ENCODE data around the gene MGP. TPM values are rescaled to one million over a fixed set of nuclear protein-coding genes. Genes with fewer than 3 reads are reported as not detected.

Gene MGP
- polyA plus RNA-seq, 1 donor from 2014 or later = 0.90 TPM

- Histone ChIP-seq H2AFZ (ENCODE audit: low read depth, low read length) (no peak overlapping the region), H3K36me3 (ENCODE audit: insufficient read depth, low read length) (no peaks in the 10 kb centered on the region), H3K79me2 (replicated peaks; ENCODE audit: insufficient read depth, low read length) (no peaks in the 10 kb centered on the region), H3K27ac (ENCODE audit: low read length) (no peak overlapping the region), H3F3A (ENCODE audit: insufficient read depth, low read length, poor library complexity, severe bottlenecking) (no peaks in the 10 kb centered on the region), H3K9me2 (ENCODE audit: insufficient read depth, low read length) (no peaks in the 10 kb centered on the region), H3K4me3 (ENCODE audit: low read length) (no peak overlapping the region), H3K4me2 (ENCODE audit: low read length) (no peak overlapping the region), H3K9me3 (ENCODE audit: low read length) (no peaks in the 10 kb centered on the region), H3K27me3 (ENCODE audit: insufficient read depth, low read depth, low read length) (no peaks in the 10 kb centered on the region), H3K9ac (ENCODE audit: low read length) (no peak overlapping the region), H4K20me1 (ENCODE audit: insufficient read depth) (no peaks in the 10 kb centered on the region)
- TF ChIP-seq RAD21 (conservative IDR thresholded peaks at IDR 0.05) = no peak
- no peak for TF ChIP-seq MXI1 (conservative IDR thresholded peaks at IDR 0.05; ENCODE audit: poor library complexity, severe bottlenecking)
- no peak for TF ChIP-seq TAF1 (IDR thresholded peaks at IDR 0.05; ENCODE audit: low read depth)
- no peak for TF ChIP-seq REST (IDR thresholded peaks at IDR 0.05; ENCODE audit: borderline replicate concordance)
- TF ChIP-seq CTCF (IDR thresholded peaks at IDR 0.05; ENCODE audit: poor library complexity, severe bottlenecking) = no peak
- no peak for TF ChIP-seq EP300 (conservative IDR thresholded peaks at IDR 0.05; ENCODE audit: poor library complexity, severe bottlenecking)
- TF ChIP-seq SMC3 (conservative IDR thresholded peaks at IDR 0.05; ENCODE audit: poor library complexity) = no peak
- TF ChIP-seq POLR2AphosphoS5 (IDR thresholded peaks at IDR 0.05) = no peak
- no peak for TF ChIP-seq EZH2 (IDR thresholded peaks at IDR 0.05; ENCODE audit: borderline replicate concordance, insufficient read depth, low read length, poor library complexity, severe bottlenecking)
Observed at GRCh38 chr12:14884458-14884878, 1.2 kb downstream of the MGP start.

- Histone ChIP-seq H3K36me3 (ENCODE audit: insufficient read depth, low read length) (no peaks in the 10 kb centered on the region), H3F3A (ENCODE audit: insufficient read depth, low read length, poor library complexity, severe bottlenecking) (no peaks in the 10 kb centered on the region), H3K4me3 (ENCODE audit: low read length) (no peak overlapping the region), H3K27ac (ENCODE audit: low read length) (no peak overlapping the region), H2AFZ (ENCODE audit: low read depth, low read length) (no peak overlapping the region), H3K4me2 (ENCODE audit: low read length) (no peak overlapping the region), H3K27me3 (ENCODE audit: insufficient read depth, low read depth, low read length) (no peaks in the 10 kb centered on the region), H3K9me3 (ENCODE audit: low read length) (no peaks in the 10 kb centered on the region), H3K9me2 (ENCODE audit: insufficient read depth, low read length) (no peaks in the 10 kb centered on the region), H3K79me2 (replicated peaks; ENCODE audit: insufficient read depth, low read length) (no peaks in the 10 kb centered on the region), H3K9ac (ENCODE audit: low read length) (no peak overlapping the region), H4K20me1 (ENCODE audit: insufficient read depth) (no peaks in the 10 kb centered on the region)
- TF ChIP-seq CTCF (IDR thresholded peaks at IDR 0.05; ENCODE audit: poor library complexity, severe bottlenecking) (no peak), RAD21 (conservative IDR thresholded peaks at IDR 0.05) (no peak), POLR2AphosphoS5 (IDR thresholded peaks at IDR 0.05) (no peak), TAF1 (IDR thresholded peaks at IDR 0.05; ENCODE audit: low read depth) (no peak), MXI1 (conservative IDR thresholded peaks at IDR 0.05; ENCODE audit: poor library complexity, severe bottlenecking) (no peak), SMC3 (conservative IDR thresholded peaks at IDR 0.05; ENCODE audit: poor library complexity) (no peak), EP300 (conservative IDR thresholded peaks at IDR 0.05; ENCODE audit: poor library complexity, severe bottlenecking) (no peak), EZH2 (IDR thresholded peaks at IDR 0.05; ENCODE audit: borderline replicate concordance, insufficient read depth, low read length, poor library complexity, severe bottlenecking) (no peak), REST (IDR thresholded peaks at IDR 0.05; ENCODE audit: borderline replicate concordance) (no peak)
Observed at GRCh38 chr12:14883686-14884085, 2.0 kb downstream of the MGP start.
